NCI-H1930 (cell line): ENCODE data around the gene CMTM3.
A peak's percentile ranks its signal among the peaks of the same experiment; 100 is the strongest.
"Not testable (repeated sequence)": the region's sequence is repeated elsewhere in the genome, so short reads cannot be mapped to it uniquely, and the experiment has no call there.

Source experiments
- DNase-seq, 2 experiments: peaks; one replicate each; lab custom pipeline; 2025; lab: John Stamatoyannopoulos, UW

CMTM3 gene

GRCh38 chr16:66585481-66586239, 18.8 kb upstream of the CMTM3 start:
- no peak for DNase-seq

GRCh38 chr16:66587881-66588600, 16.5 kb upstream of the CMTM3 start:
- no peak for DNase-seq

GRCh38 chr16:66588981-66589713, 15.4 kb upstream of the CMTM3 start:
- no peak for DNase-seq

GRCh38 chr16:66590322-66590721, 14.2 kb upstream of the CMTM3 start:
- DNase-seq = no peak

- no peak for DNase-seq
Measured at GRCh38 chr16:66591018-66591417, 13.5 kb upstream of the CMTM3 start.

- no peak for DNase-seq
Measured at GRCh38 chr16:66592241-66592640, 12.3 kb upstream of the CMTM3 start.

- DNase-seq = no peak
Measured at GRCh38 chr16:66592814-66593213, 11.7 kb upstream of the CMTM3 start.

- DNase-seq = no peak
Measured at GRCh38 chr16:66594739-66595138, 9.8 kb upstream of the CMTM3 start.

GRCh38 chr16:66596559-66596958, 7.9 kb upstream of the CMTM3 start:
- DNase-seq = not testable (repeated sequence)

GRCh38 chr16:66596986-66597848, 7.3 kb upstream of the CMTM3 start:
- DNase-seq = no peak

- DNase-seq = no peak
Measured at GRCh38 chr16:66598111-66598510, 6.4 kb upstream of the CMTM3 start.

- DNase-seq = no peak
Measured at GRCh38 chr16:66599726-66600125, 4.8 kb upstream of the CMTM3 start.

- no peak for DNase-seq
Measured at GRCh38 chr16:66600477-66600876, 4.0 kb upstream of the CMTM3 start.

GRCh38 chr16:66601471-66601870, 3.0 kb upstream of the CMTM3 start:
- DNase-seq = no peak

GRCh38 chr16:66603537-66604375, 748 bp upstream of the CMTM3 start:
- peak in 1 of 2 experiments; percentile 16 for DNase-seq

- no peak for DNase-seq
Measured at GRCh38 chr16:66605177-66605978, 874 bp downstream of the CMTM3 start.

- DNase-seq = no peak
Measured at GRCh38 chr16:66605979-66606751, 1.7 kb downstream of the CMTM3 start.

- DNase-seq = peak in 1 of 2 experiments; percentile 40
Measured at GRCh38 chr16:66608241-66609138, 4.0 kb downstream of the CMTM3 start.
